ENCODE results near the gene SLC66A2. TPM values are rescaled to one million over a fixed set of nuclear protein-coding genes. Genes with fewer than 3 reads are reported as not detected.

SLC66A2 gene
- total RNA-seq, 1 experiment from 2014 or later: 13.0 TPM

DNA sequence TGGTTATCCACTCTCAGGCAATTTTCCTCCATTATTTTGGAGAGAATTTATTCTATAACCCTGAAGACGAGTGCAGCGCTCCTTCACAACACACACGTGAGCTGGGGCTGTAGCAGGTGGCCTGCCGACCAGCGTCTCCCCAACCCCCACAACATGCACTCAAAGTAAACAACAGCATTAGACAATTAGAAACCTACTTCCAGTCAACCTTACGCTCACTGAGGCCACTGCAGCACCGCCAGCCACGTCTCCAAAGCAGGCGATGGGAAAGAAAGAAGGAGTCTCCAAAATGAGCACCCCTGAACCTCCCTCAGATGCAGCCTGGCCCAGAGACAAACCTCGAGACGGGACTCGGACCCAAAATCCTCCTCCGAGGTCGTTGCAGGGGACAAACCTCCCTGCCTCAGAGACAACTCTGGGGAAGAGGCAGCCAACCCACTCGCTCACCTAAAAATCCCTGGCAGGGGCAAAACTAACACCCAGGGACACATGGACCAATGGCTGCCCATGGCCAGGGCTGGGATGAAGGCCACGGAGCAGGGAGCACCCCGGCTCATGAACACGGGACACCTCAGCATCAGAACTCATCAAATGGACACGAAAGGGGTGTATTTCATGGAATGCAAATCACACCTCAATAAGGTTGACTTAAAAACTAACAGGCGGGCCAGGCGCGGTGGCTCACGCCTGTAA, 2.6 kb downstream of the SLC66A2 start:
- Histone ChIP-seq H4K5ac (ENCODE audit: insufficient read length, low read depth, low read length) (no peak overlapping the region), H4K20me1 (ENCODE audit: control insufficient read depth, insufficient read depth, insufficient read length) (no peaks in the 10 kb centered on the region), H2BK20ac (ENCODE audit: low read depth, low read length, poor library complexity, severe bottlenecking) (no peak overlapping the region), H3K79me2 (ENCODE audit: insufficient read depth, low read length) (no peaks in the 10 kb centered on the region), H3T11ph (ENCODE audit: low read length) (no peak overlapping the region), H2BK120ac (ENCODE audit: low read depth, low read length, poor library complexity, severe bottlenecking) (no peak overlapping the region), H2BK12ac (ENCODE audit: insufficient read length, low read depth, low read length) (no peak overlapping the region), H3K27me3 (ENCODE audit: insufficient read depth, low read length) (peaks cover 9% of the 10 kb centered on the region; the same call in 1 of the 2 replicates), H3K23ac (ENCODE audit: insufficient read length, low read depth, low read length) (no peak overlapping the region), H2BK15ac (ENCODE audit: low read depth, low read length) (no peak overlapping the region), H3K4ac (ENCODE audit: low read depth, low read length) (no peak overlapping the region), H3K14ac (ENCODE audit: insufficient read depth, low read length) (no peak overlapping the region), H3K4me1 (ENCODE audit: insufficient read depth, low read length) (no peaks in the 10 kb centered on the region), H3K27ac (ENCODE audit: insufficient read length, low read depth, low read length) (no peak overlapping the region), H3K23me2 (ENCODE audit: insufficient read length, low read depth, low read length, poor library complexity, severe bottlenecking) (peaks cover 4% of the 10 kb centered on the region), H2AFZ (ENCODE audit: low read length) (no peak overlapping the region), H3K9ac (ENCODE audit: extremely low read depth, insufficient read length, low read length) (no peak overlapping the region), H2BK5ac (ENCODE audit: insufficient read length, low read length) (no peak overlapping the region), H3K4me2 (ENCODE audit: insufficient read depth, insufficient read length, low read length) (no peak overlapping the region), H3K9me3 (ENCODE audit: control insufficient read depth, low read depth, low read length) (no peaks in the 10 kb centered on the region), H3K79me1 (ENCODE audit: insufficient read depth, low read depth, low read length, poor library complexity, severe bottlenecking) (no peaks in the 10 kb centered on the region), H4K8ac (replicated peaks; ENCODE audit: insufficient read length, low read depth, low read length) (no peak overlapping the region), H3K56ac (ENCODE audit: insufficient read length, low read depth, low read length) (no peak overlapping the region), H4K91ac (ENCODE audit: insufficient read length, low read depth, low read length) (no peak overlapping the region), H3K18ac (ENCODE audit: insufficient read length, low read depth, low read length) (no peak overlapping the region), H2AK5ac (ENCODE audit: insufficient read length, low read length) (no peak overlapping the region)
- Mint-ChIP-seq H3K4me3 (peak overlapping the region in 1 of 2 experiments; percentile 83; a peak in 2 of 5 replicates), H3K4me1 (peaks cover 9 to 29% of the 10 kb centered on the region in 2 experiments), H3K27me3 (ENCODE audit: low read depth) (peaks cover 47% of the 10 kb centered on the region), H3K27ac (no peak overlapping the region), H3K36me3 (ENCODE audit: insufficient read depth in 1 of 3, low read depth in 3 of 3) (peaks cover 0 to 4% (median 0%) of the 10 kb centered on the region in 3 experiments; a peak in 1 of 7 replicates), H3K9me3 (no peaks in the 10 kb centered on the region)
- no peak for TF ChIP-seq CTCF (conservative IDR thresholded peaks at IDR 0.05)
- whole genome bisulfite sequencing (ENCODE audit: extremely low coverage, insufficient read length, low lambda C conversion rate): no CpG with 5 or more reads among the region's 23 CpGs
- DNase-seq: peak; percentile 15
